ENCODE results near the gene SRP72.

SRP72 gene

DNA sequence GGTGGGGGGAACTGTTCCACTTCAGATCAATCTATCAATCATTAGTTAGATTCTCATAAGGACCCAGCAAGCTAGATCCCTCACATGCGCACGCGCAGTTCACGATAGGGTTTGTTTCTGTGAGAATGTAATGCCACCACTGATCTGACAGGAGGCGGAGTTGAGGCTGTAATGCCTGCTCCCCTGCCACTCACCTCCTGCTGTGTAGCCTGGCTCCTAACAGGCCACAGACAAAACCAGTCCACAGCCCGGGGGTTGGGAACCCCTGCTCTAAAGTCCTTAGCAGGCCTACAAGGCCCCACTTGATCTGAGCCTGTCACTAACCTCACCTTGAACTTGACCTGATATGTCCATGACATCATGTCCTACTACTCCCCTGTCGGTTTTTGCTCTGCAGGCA lies 68.5 kb downstream of the SRP72 start:
- no peak for DNase-seq (ENCODE audit: low read depth, low spot score)
- H3K27ac ChIP-seq, result no peak overlapping the region

GRCh38 chr4:56537147-56537546 lies 69.7 kb downstream of the SRP72 start:
- no peak overlapping the region for H3K27ac ChIP-seq
- DNase-seq (ENCODE audit: low read depth, low spot score), result no peak

DNA sequence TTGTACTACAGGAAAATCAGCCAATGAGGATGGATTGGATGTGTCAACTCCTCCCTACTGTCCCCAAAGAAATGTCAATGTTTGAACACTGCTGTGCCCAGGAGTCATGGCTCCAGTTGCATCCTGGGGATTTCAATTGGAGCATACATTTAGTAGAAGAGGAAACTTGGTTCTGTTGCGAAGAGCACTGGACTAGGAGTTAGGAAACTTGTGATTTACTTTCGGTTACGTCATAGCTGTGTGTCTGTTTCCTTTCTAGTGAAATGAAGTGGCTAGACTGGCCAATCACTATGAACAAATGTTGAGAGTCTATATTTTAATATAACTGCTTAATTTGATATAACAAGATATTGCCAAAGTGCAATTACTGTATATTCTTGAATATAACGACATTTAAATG lies 73.4 kb downstream of the SRP72 start:
- no peak overlapping the region for H3K27ac ChIP-seq
- no peak for DNase-seq (ENCODE audit: low read depth, low spot score)

- no peak for DNase-seq (ENCODE audit: low read depth, low spot score)
Observed at GRCh38 chr4:56544573-56545131, 77.2 kb downstream of the SRP72 start.

DNA sequence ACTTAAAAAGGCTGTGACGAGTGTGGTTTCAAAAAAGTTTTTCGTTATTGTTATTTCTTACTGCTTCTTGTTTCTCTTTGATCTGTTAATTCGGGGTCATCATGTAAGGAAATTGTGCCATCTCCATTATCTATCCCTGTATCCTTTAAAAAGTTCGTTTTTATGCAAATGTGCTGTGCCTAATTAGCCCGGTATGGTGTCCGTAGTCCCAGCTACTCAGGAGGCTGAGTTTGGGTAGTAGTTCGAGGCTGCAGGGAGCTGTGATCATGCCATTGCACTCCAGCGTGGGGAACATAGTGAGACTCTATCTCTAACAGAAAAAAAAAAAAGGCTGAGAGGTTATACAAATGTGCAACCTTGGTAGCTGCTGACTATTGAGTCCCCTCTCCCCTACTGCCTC lies 83.2 kb downstream of the SRP72 start:
- no peak overlapping the region for H3K27ac ChIP-seq
- no peak for DNase-seq (ENCODE audit: low read depth, low spot score)

More at GRCh38 chr4:56544573-56545131, 77.2 kb downstream of the SRP72 start:
- no peak overlapping the region for H3K27ac ChIP-seq

- no peak overlapping the region for H3K27ac ChIP-seq
- DNase-seq (ENCODE audit: low read depth, low spot score), result no peak
Observed at GRCh38 chr4:56551516-56551915, 84.1 kb downstream of the SRP72 start.

GRCh38 chr4:56552273-56552672 lies 84.9 kb downstream of the SRP72 start:
- no peak overlapping the region for H3K27ac ChIP-seq
- no peak for DNase-seq (ENCODE audit: low read depth, low spot score)

All from epithelial cell of prostate (primary cell).